COLO829 (cell line): ENCODE results near the gene FCHSD2.
"Not testable (repeated sequence)": the region's sequence is repeated elsewhere in the genome, so short reads cannot be mapped to it uniquely, and the experiment has no call there.

Source experiments
- DNase-seq: peaks from one replicate; pipeline ENCODE4 v3.0.0; 2012; ENCODE audit warnings: low spot score

Gene FCHSD2

GRCh38 chr11:72818971-72819370, 323.1 kb downstream of the FCHSD2 start:
- no peak for DNase-seq

GRCh38 chr11:72817966-72818365, 324.2 kb downstream of the FCHSD2 start:
- no peak for DNase-seq

GRCh38 chr11:72816404-72816990, 325.6 kb downstream of the FCHSD2 start:
- DNase-seq: no peak

GRCh38 chr11:72815110-72815618, 327.0 kb downstream of the FCHSD2 start:
- DNase-seq: no peak

GRCh38 chr11:72814286-72815109, 327.6 kb downstream of the FCHSD2 start, which contains the start of gene ATG16L2:
Gene ATG16L2 (plus strand): TSS chr11:72814411. CDS start chr11:72814446, 35 bp downstream.
- peak; percentile 85 for DNase-seq

GRCh38 chr11:72813740-72814285, 328.3 kb downstream of the FCHSD2 start:
- peak; percentile 60 for DNase-seq

- peak; percentile 54 for DNase-seq
Measured at GRCh38 chr11:72812967-72813739, 329.0 kb downstream of the FCHSD2 start.

- no peak for DNase-seq
Measured at GRCh38 chr11:72812604-72812966, 329.5 kb downstream of the FCHSD2 start.

- not testable (repeated sequence) for DNase-seq
Measured at GRCh38 chr11:72811686-72812085, 330.4 kb downstream of the FCHSD2 start.

GRCh38 chr11:72808331-72808798, 333.8 kb downstream of the FCHSD2 start:
- no peak for DNase-seq

GRCh38 chr11:72807792-72808191, 334.3 kb downstream of the FCHSD2 start:
- DNase-seq: no peak

- DNase-seq: no peak
Measured at GRCh38 chr11:72807021-72807693, 335.0 kb downstream of the FCHSD2 start.

- not testable (repeated sequence) for DNase-seq
Measured at GRCh38 chr11:72806378-72806777, 335.7 kb downstream of the FCHSD2 start.

GRCh38 chr11:72805216-72805615, 336.9 kb downstream of the FCHSD2 start:
- no peak for DNase-seq

GRCh38 chr11:72802822-72803221, 339.3 kb downstream of the FCHSD2 start:
- DNase-seq: no peak

- DNase-seq: no peak
Measured at GRCh38 chr11:72799441-72799840, 342.7 kb downstream of the FCHSD2 start.

- no peak for DNase-seq
Measured at GRCh38 chr11:72798361-72798760, 343.8 kb downstream of the FCHSD2 start.

- peak; percentile 97 for DNase-seq
Measured at GRCh38 chr11:72793425-72794367, 348.4 kb downstream of the FCHSD2 start, which contains the start of gene STARD10. Gene STARD10 (minus strand): TSS chr11:72794047. CDS start chr11:72781181, 12,866 bp downstream.

- no peak for DNase-seq
Measured at GRCh38 chr11:72793076-72793424, 349.1 kb downstream of the FCHSD2 start.

- no peak for DNase-seq
Measured at GRCh38 chr11:72792437-72793021, 349.6 kb downstream of the FCHSD2 start.
